Psoas muscle (tissue), 8 donors: ENCODE measurements around the gene HELZ2. TPM values are rescaled to one million over a fixed set of nuclear protein-coding genes. Genes with fewer than 3 reads are reported as not detected.

Experiments
- ATAC-seq, 4 donors: fragments of 200-7000 bp; cut with Tn5 transposase; one replicate each; pipeline ENCODE4 v1.9.1; 2020; ENCODE audit warnings: moderate library complexity in 3 of 4, mild to moderate bottlenecking in 2 of 4
- DNase-seq, 2 donors: peaks; one replicate each; pipeline ENCODE4 v3.0.0-alpha.2; 2020
- H3K27ac ChIP-seq: fragments of 200-600 bp; one replicate; pipeline ENCODE4 v1.8.0; 2022
- H3K27me3 ChIP-seq, 3 donors: fragments of 200-600 bp in 1 of 3; one replicate each; pipeline versions ENCODE4 v1.6.1 to v1.8.0; 2013 to 2022; ENCODE audit warnings: low read length in 2 of 3, mild to moderate bottlenecking in 2 of 3, moderate library complexity in 1 of 3; ENCODE audit not compliant: insufficient read depth in 3 of 3
- H3K36me3 ChIP-seq, 2 donors: fragments of 200-600 bp in 1 of 2; one replicate each; pipeline versions ENCODE4 v1.6.1 to v1.8.0; 2013 to 2022; ENCODE audit warnings: low read depth in 1 of 2, mild to moderate bottlenecking in 1 of 2, moderate library complexity in 1 of 2; ENCODE audit not compliant: insufficient read depth in 1 of 2
- H3K4me1 ChIP-seq: fragments of 200-600 bp; one replicate; pipeline ENCODE4 v1.8.0; 2022
- H3K4me3 ChIP-seq: fragments of 200-600 bp; one replicate; pipeline ENCODE4 v1.8.0; 2022; ENCODE audit warnings: mild to moderate bottlenecking
- H3K9me3 ChIP-seq: fragments of 200-600 bp; one replicate; pipeline ENCODE4 v1.8.0; 2022
- CTCF ChIP-seq: fragments of 200-600 bp; IDR thresholded peaks from one replicate; pipeline ENCODE4 v1.8.0; 2022; ENCODE audit warnings: antibody characterized with exemption
- WGBS, 3 donors: extraction: QIAGEN DNeasy Blood & Tissue Kit; methylation state at CpG; one replicate each; pipeline versions ENCODE4 v1.1.6 to v1.1.7; 2013; 5-methylcytosine and 5-hydroxymethylcytosine counted together
- intact Hi-C, 2 donors: fragments of 100-400 bp; cut with DNase I; formaldehyde crosslinking; loops; one replicate each; pipeline versions ENCODE4 v1.11.0 to v1.14.2; 2022
- polyA plus RNA-seq, 3 donors: library from polyadenylated mRNA; stranded (reverse); fragments of 200-250 nt; gene quantifications; one replicate each; pipeline ENCODE4 v1.2.3, GENCODE V29; 2013
- total RNA-seq, 4 donors: library from RNA; stranded (reverse); fragmentation: NEBNext Ultra II Directional in 2 of 4; extraction: Animal tissue kit (Norgen Biotek cat#: 25700) in 2 of 4; gene quantifications; one replicate each; pipeline versions ENCODE4 v1.2.1 to v1.2.4, GENCODE V29; 2021 to 2023
- donor health status: healthy with polysubstance abuse.
- donor health status: DM: no; HTN: no; CAD: no; lungs with moderate emphysema.
- donor health status: Bipolar disorder and iron deficiency.
- donor health status: healthy.
- donor health status: DM: yes; HTN: yes; CAD: no.
- donor health status: DM: no; HTN: no; CAD: no.
- donor health status: DM: no; HTN: no; CAD: no.
- donor health status: DM: yes; HTN: yes; CAD: no.

The HELZ2 gene
- total and polyA plus RNA-seq, 7 donors, result 0.82 to 8.0 (median 3.5) TPM

- intact Hi-C loops, result no loop called here
- Histone ChIP-seq H3K4me3 (no peak overlapping the region), H3K4me1 (no peaks in the 10 kb centered on the region), H3K9me3 (no peaks in the 10 kb centered on the region), H3K36me3 (no peaks in the 10 kb centered on the region), H3K27me3 (peaks cover 0 to 49% (median 16%) of the 10 kb centered on the region in 3 donors), H3K27ac (no peak overlapping the region)
- ATAC-seq, result no peak
- no peak for TF ChIP-seq CTCF
- 64 to 72% (median 71%) methylated on average over 18 to 19 of the region's 19 CpGs for WGBS, 3 donors
- DNase-seq, result no peak
Measured at GRCh38 chr20:63544958-63545516, 29.0 kb downstream of the HELZ2 start.

GRCh38 chr20:63544241-63544957 lies 29.6 kb downstream of the HELZ2 start:
- H3K27ac ChIP-seq, result no peak overlapping the region
- no peak for DNase-seq
- H3K36me3 ChIP-seq, result no peaks in the 10 kb centered on the region
- intact Hi-C loops, result no loop called here
- no peaks in the 10 kb centered on the region for H3K9me3 ChIP-seq
- TF ChIP-seq CTCF, result no peak
- H3K27me3 ChIP-seq, result peaks cover 0 to 44% (median 13%) of the 10 kb centered on the region in 3 donors
- H3K4me1 ChIP-seq, result no peaks in the 10 kb centered on the region
- WGBS, 3 donors, result 47 to 70% (median 54%) methylated on average over 17 to 27 of the region's 27 CpGs
- H3K4me3 ChIP-seq, result no peak overlapping the region
- no peak for ATAC-seq

GRCh38 chr20:63543733-63544132 lies 30.3 kb downstream of the HELZ2 start:
- no peak for ATAC-seq
- WGBS, 3 donors, result 87 to 93% (median 88%) methylated on average over 6 of the region's 6 CpGs
- no peak overlapping the region for H3K4me3 ChIP-seq
- no peak for DNase-seq
- intact Hi-C loops, result no loop called here
- H3K27me3 ChIP-seq, result peaks cover 0 to 40% (median 11%) of the 10 kb centered on the region in 3 donors
- no peaks in the 10 kb centered on the region for H3K36me3 ChIP-seq
- H3K9me3 ChIP-seq, result no peaks in the 10 kb centered on the region
- H3K4me1 ChIP-seq, result no peaks in the 10 kb centered on the region
- no peak for TF ChIP-seq CTCF
- no peak overlapping the region for H3K27ac ChIP-seq

GRCh38 chr20:63543131-63543530 lies 30.9 kb downstream of the HELZ2 start:
- Histone ChIP-seq H3K4me3 (no peak overlapping the region), H3K9me3 (no peaks in the 10 kb centered on the region), H3K27ac (no peak overlapping the region), H3K4me1 (no peaks in the 10 kb centered on the region), H3K36me3 (no peaks in the 10 kb centered on the region), H3K27me3 (peaks cover 0 to 34% (median 7%) of the 10 kb centered on the region in 3 donors)
- intact Hi-C loops, result no loop called here
- ATAC-seq (no peak), DNase-seq (no peak)
- no peak for TF ChIP-seq CTCF
- 79 to 84% (median 83%) methylated on average over 10 of the region's 10 CpGs for WGBS, 3 donors
